GM03348 (cell line): ENCODE measurements around the gene ZNF428.
"Not testable (repeated sequence)": the region's sequence is repeated elsewhere in the genome, so short reads cannot be mapped to it uniquely, and the experiment has no call there.

Experiments
- DNase-seq: peaks from one replicate; pipeline ENCODE4 v3.0.0; 2012; ENCODE audit warnings: low spot score

Gene ZNF428

DNA sequence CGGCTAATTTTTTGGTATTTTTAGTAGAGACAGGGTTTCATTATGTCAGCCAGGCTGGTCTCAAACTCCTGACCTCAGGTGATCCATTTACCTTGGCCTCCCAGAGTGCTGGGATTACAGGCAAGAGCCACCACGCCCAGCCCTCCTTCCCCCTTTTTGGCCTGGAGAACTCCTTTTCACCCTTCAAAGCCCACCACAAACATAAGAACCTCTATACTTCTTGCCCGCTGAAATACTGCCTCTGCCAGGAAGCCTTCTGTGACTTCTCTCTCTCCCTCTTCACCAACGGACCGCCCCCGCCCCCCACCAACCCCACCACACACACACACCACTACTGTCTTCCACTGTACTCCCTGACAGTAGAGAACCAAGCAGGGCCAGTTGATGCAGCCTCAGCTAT lies 2.5 kb downstream of the ZNF428 start:
- no peak for DNase-seq

DNA sequence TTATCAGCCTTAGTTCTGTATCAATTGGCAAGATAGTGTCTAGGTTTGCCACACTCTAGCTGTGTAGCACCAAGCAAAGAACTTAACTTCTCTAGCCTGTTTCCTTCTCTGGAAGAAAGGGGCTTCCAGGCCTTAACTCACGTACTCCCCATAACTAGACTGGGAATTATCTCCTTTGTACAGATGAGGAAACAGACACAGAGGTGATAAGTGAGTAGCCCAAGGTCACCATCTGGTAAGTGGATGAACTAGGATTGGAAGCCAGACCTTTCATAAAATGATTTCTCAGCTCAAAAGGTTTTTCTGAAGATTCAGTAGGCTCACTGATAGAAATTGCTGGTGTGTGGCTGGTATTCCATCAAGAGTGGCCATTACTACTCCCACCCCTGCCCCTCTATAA lies 3.1 kb downstream of the ZNF428 start:
- DNase-seq: no peak

DNA sequence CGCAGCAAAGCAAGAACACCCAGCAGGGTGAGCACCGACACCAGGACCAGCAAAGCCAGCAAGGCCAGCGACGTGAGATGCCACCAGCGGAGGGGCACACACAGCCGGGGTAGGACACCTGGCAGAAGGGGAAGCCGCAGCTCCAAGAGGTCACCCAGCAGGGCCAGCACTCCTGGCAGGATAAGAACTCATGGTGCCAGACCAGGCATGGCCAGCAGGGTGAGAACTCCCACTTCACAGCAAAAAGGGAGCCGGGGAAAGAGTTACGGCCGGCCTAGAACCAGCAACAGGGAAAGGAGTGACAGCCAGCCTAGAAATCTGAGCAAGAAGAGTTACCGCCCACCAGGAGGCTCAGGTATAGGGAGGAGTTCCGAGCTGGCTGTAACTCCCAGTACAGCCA lies 7.1 kb downstream of the ZNF428 start:
- DNase-seq: no peak

DNA sequence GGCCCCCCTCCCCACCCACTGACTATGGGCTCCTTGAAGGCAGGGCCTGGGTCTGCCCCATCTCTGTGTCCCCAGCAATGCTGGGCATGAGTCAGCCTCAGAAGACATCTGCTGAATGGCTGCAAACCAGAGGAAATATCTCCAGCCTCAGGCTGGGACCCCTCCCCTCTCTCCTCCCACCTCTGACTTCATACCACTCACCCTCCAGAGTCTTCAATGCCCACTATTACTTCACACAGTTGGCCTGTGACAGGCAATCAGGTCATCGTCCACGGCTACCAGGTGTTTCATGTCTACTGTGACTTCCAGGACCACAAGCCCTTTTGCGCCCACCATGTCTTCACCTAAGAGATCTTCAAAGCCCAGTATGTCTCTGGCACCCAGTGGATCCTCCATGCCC lies 7.6 kb downstream of the ZNF428 start, which contains the start of gene SRRM5:
Gene SRRM5 (plus strand): TSS at position 301 of the 400 bp plus-strand sequence. CDS start 34 bp downstream, at position 335.
- DNase-seq: no peak

DNA sequence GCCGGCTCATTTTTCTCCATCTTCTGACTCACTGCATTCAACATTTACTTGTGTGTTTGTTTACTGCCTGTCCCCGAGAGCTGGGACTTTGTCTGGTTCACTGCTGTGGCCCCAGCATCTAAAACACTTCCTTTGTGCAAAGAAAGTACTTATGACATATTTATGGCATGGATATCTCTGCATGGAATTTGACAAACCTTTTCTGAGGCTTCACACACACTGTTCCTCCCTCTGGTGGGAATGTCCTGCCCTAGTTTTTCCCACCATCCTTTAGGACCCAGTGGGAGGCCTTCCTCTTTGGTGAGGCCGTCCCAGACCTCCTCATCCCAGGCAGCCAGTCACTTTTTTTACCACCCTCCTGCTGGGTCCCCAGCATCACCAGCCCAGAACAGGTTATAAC lies 8.9 kb downstream of the ZNF428 start:
- no peak for DNase-seq

DNA sequence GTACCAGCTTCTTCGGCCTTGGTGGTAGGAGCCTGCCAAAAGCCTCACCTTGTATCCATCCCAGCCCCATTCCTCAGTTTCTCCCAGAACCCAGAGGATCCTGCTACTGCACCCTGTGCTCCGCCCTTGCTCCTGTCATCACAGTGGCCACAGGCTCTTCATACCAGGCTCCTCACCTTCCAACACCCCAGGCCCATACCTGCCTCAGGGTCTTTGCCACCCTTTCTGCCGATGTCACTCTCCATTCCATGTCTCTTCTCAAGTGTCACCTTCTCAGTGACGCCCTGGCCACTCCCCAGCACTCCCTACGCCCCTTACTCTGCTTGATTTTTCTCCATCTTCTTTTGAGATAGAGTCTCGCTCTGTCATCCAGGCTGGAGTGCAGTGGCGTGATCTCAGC lies 9.6 kb downstream of the ZNF428 start:
- DNase-seq: no peak

DNA sequence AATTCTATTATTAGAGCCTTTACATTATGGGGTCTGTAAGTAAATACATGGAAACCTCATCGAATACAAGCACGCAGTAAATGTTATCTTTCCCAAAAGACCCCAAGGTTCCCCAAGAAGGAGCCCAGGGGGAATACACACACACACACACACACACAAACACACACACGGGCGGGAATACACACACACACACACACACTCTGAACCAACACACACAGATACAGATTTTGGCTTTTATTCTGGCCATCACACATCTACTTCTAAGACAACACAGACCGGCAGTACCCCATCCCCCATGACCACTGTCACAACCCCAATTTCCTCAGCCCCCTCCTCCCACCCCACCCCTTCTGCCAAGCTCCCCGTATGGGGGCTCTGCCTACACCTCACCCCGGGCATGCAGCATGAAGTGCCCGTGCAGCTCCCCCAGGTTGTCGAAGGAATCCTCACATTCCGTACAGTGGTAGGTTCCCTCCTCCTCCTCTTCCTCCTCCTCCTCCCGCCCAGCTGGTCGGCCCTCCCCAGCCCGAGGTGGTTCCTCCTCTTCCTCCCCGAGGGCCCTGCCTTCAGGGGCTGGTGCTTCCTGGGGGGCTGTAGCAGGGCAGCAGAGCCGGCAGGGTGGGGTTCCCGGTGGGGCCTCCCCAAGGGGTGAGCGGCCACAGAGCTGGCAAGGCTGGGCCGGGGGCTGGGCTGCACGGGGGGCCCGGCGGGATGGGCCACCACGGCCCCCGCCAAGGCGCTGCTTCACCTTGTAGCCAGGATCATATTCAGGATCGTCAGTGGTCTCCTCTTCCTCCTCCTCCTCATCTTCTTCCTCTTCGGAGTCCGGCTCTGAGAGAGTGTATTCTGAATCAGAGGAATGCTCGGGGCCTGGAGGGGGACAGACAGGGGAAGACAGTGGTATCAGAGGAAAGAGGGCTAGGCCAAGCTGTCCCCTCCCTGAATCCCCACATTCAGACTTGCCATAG lies 11.9 kb downstream of the ZNF428 start:
- DNase-seq: no peak

DNA sequence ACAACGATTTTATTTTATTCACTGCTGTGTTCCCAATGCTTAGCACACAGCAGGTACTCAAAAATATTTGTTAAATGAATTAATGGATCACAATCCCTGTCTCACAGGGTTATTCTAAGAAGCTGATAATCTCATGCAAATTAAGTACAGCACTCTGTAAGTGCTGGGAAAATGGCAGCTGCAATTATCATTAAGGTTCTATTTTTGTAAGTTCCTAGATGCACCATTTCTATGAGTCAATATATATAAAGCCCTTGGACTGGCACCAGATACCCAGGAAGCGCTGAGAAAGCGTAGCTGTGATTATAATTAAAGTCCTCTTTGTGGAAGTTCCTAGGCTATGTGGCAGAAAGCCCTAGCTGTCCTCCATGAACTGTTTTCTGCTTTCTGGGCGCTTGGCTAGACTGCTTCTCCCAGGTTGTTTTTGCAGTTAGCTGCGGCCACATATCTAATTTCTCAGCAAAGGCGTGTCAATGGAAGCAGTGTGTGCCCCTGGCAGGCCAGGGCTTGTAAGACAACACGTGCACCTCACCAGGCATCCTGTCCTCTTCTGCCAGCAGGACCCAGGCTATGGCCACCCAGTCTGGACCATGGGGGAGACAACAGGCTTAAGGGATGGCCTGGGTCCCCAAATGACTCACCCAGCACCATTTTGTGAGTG lies 12.7 kb downstream of the ZNF428 start:
- DNase-seq: no peak

DNA sequence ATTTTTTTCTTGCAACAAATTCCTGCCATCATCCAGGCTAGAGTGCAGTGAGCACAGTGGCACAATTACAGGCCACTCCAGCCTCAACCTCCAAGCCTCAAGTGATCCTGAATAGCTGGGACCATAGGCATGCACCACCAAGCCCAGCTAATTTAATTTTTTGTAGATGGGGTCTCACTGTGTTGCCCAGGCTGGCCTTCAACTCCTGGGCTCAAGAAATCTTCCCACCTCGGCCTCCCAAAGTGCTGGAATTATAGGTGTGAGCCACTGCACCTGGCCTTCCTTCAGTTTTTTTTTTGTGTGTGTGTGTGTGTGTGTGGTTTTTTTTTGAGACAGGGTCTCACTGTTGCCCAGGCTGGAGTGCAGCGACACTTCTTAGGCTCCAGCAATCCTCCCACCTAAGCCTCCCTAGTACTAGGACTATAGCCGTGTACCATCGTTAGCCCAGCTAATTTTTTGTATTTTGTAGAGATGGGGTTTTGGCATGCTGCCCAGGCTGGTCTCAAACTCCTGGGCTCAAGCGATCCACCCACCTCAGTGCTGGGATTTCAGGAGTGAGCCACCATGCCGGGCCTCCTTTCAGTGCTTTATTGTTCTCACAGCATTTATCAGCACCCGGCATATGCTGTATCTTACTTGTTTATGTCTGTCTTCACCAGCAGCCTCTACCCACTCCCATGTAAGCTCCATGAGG lies 13.4 kb downstream of the ZNF428 start:
- DNase-seq: no peak

DNA sequence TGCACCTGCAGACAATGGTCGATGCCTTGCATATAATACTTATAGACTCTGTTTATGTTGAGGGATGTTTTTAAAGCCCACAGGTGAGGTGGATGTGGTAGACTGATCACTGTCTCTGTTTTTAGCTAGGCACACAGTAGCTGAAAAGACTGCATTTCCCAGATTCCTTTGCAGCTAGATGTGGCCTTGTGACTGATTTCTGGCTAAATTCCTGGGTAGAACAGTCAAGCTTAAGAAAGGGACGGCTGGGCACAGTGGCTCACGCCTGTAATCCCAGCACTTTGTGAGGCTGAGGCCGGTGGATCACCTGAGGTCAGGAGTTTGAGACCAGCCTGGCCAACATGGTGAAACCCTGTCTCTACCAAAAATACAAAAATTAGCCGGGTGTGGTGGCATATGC lies 19.1 kb downstream of the ZNF428 start:
- not testable (repeated sequence) for DNase-seq

DNA sequence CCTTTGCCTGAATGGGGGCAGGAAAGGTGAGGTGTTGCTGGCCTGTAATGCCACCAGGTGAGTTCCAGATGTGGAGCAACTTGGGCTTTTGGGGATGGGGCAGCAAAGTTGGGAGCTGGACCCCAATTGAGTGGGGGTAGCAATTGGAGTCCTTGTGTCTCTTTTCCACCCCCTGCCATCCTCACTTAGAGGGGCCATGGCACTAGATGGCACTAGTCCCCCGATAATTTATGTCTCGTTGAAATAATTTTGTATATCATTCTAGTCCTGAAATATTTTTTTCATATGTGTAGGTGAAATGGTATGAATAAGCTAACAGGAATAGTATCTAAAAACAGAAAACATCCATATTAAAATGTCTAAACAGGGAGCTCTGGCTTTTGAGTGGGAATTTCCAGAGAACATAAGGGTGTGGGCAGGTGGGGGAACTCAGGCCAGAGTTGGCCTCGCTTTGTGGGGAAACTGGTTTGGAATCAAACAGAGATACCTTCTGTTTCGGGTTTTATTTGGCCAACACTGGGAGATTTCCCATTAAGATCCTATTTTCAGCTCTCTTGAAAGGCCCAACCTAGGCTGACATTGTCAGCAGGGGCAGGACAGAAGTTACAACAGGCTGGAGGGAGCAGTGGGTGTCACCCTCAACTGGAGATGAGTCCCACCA lies 19.7 kb downstream of the ZNF428 start:
- DNase-seq: no peak

DNA sequence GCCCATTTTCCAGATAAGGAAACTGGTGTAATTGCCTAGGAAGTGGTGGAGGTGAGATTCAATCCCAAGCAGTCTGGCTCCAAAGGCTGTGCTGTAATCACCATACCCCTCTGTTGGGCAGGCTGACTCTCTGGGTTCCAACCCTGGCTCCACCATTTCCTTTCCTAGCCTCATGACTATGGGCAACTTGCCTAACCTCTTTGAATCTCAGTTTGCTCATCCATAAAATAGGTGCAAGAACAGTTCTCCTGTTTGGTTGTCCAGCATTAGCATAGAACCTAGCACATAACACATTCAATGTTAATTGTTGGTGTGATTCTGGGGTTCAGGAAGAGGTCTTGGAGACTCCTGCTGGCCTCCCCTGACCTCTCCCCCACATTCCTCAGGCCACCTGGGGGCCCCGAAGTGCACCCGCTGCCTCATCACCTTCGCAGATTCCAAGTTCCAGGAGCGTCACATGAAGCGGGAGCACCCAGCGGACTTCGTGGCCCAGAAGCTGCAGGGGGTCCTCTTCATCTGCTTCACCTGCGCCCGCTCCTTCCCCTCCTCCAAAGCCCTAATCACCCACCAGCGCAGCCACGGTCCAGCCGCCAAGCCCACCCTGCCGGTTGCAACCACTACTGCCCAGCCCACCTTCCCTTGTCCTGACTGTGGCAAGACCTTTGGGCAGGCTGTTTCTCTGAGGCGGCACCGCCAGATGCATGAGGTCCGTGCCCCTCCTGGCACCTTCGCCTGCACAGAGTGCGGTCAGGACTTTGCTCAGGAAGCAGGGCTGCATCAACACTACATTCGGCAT lies 20.8 kb downstream of the ZNF428 start:
- no peak for DNase-seq

DNA sequence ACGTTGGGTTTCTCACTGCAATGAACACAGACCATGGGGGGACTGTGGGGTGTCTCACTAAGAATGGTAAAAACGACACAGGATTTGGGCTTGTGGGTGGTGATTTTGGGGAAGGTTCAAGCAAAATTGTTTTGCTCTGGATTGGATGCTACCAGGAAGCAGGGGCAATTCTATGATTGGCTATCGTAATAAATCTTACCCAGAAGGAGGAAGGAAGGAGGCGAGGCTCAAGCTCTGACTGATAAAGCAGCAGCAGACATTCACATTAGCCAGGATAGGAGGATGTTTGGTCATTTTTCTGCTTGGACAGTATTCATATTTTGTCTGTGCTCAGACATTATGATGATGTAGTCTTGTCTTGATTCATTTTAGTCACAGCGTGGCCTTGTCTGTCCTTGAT lies 21.6 kb downstream of the ZNF428 start:
- DNase-seq: no peak

DNA sequence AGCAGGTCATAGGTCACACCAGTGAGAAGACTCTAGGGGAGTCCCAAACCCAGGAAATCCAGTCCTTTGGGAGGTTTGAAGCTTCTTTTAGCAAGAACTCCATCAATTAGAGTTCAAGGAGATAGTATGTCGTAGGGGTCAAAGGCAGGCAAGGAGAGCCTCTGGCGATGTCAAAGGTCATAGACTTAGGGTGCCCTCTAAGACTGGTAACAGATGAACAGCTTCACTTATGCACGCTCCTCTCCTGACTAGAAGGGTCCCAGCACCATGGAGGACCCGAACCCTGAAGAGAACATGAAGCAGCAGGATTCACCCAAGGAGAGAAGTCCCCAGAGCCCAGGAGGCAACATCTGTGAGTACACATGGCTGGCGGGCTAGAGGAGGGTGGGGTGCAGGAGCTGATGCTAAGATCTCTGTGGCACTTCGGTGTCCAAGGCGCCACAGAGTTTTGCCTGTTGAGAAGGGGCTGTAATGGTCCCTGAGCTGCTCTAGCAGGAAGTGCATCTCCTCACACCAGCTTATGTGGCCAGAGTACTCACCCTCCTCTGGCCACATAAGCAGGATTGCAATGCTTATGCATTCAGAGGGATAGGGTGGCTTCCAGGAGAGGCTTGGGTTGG lies 22.5 kb downstream of the ZNF428 start:
- DNase-seq: no peak

DNA sequence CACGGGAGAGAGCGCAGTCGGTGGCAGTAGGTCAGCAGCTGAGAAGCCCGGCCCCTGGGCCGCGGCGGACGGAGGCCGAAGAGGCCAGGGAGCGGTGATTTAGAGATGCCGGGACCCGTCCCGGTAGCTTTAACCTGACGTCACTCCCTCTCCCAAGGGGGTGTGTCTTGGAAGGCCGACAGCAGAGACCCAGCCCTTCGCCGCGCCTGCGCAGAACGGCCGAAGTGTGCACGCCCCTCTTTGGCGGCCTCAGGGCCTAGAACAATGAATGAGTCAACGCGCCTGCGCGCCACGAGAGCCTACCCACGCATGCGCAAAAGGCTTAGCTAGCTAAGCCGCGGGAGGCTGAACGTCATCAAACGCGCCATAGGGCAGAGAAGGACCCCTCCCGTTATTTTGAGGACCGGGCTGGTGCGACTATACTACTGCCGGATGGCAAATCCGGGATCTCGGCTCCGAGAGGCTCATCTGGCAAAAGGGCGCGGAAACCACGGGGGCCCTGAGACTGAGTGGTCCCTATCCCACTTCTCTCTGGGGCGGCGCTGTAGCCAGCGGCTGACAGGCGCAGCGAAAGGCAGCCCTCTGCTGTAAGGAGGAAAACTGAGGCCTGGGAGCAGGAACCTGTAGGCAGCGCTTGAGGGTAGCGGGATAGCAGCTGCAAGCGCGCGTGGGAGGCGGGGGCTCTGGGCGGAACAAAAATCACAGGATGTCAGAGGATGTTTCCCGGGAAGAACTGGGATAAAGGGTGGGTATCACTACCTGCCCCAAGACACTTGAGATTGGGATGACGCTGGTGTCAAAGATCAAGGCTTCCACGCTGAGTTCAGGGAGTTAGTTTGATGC lies 23.2 kb downstream of the ZNF428 start, which contains the start of the genes IRGQ and ZNF576:
Gene IRGQ (minus strand): TSS at position 136 of the 843 bp plus-strand sequence. CDS start 796 bp downstream, outside the sequence.
Gene ZNF576 (plus strand): TSS at position 597 of the 843 bp plus-strand sequence. CDS start 514 bp downstream, outside the sequence.
- peak; percentile 100 for DNase-seq

DNA sequence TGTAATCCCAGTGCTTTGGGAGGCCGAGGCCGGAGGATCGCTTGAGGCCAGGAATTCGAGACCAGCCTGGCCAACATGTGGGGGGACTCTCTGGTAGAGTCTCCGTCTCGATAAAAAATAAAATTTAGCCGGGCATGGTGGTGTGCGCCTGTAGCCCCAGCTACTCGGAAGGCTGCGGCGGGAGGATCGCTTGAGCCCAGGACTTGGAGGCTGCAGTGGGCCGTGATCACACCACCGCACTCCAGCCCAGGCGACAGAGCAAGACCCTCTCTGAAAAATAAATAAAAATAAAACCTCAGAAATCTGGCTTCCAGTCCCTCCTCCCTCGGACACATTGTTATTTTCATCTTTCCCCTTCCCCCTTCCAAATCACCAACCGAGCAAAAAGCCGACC lies 23.8 kb downstream of the ZNF428 start:
- DNase-seq: no peak

DNA sequence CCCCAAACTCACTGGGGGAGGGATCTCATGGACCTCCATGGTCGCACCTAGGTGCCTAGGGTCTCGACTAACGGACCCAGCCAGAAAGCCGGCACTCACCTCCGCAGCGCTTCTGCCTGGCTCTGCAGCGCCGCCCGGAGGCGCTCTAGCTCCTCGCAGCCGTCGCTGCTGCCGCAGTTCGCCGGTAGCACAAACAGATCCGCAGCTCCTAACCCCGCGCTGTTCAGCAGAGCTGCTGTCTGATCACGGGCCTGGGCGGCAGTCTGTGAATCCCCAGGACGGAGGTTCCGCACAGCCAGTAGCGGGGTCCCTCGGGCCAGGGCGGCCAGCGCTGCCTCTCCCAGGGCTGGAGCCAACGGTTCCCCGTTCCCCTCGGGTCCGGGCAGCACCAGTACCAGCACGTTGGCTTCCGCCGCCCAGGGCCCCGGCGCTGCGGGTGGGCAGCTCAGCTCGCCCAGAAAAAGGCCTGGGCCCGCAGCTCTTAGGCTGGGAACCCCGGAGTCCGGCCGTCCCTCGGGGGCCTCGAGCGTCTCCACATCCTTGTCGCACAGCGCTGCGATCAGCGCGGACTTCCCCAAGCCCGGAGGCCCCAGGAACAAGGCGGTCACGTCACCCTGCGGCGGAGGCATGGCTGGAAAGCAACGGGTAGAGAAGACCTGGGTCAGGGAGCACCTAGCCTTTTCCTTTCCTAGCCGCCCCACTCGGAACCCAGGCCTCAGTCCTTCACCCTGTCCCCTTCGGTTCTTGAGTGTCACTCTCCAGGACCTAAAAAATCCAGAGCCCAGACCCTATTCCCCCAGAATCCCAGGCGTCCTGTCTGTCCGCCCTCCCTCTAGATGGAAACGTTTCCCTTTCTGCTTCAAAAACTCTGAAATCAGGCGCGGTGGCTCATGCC lies 24.5 kb downstream of the ZNF428 start:
- peak; percentile 68 for DNase-seq

DNA sequence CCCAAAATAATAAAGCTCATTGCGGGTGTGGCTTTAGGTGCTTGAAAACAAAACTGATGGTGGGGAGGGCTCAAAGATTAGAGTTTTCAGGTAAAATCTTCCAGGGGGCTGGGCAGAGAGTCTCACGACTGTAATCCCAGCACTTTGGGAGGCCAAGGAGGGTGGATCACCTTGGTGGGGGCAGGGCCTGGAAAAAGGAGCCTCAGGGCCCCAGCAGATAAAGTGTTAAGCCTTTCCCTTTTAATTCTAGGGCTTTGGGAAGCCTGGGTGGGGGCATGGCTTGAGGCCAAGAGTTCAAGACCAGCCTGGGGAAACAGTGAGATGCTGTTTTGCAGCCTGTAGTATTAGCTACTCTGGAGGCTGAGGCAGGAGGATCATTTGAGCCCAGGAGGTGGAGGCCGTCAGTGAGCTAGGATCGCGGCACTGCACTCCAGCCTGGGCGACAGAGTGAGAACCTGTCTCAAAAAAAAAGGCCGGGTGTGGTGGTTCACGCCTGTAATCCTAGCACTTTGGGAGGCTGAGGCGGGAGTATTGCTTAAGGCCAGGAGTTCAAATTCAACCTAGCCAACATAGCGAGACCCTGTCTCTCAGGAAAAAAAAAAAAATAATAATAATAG lies 25.2 kb downstream of the ZNF428 start:
- DNase-seq: no peak
